Fibroblast of mammary gland (primary cell): ENCODE data around the gene CORO1C.
"Not testable (repeated sequence)": the region's sequence is repeated elsewhere in the genome, so short reads cannot be mapped to it uniquely, and the experiment has no call there.

Experiments
- DNase-seq: peaks from one replicate; pipeline ENCODE4 v3.0.0-alpha.2; 2010; ENCODE audit warnings: low read depth
- H3K4me3 ChIP-seq: 2 replicates; pipeline ENCODE4 v1.5.1; 2011; ENCODE audit warnings: low read depth, mild to moderate bottlenecking, low read length, moderate library complexity; ENCODE audit not compliant: control insufficient read depth
- CTCF ChIP-seq: conservative IDR thresholded peaks from 2 replicates; pipeline ENCODE4 v1.5.1; 2011; ENCODE audit warnings: low read depth, low read length, inconsistent platforms; ENCODE audit not compliant: control insufficient read depth, insufficient read depth

CORO1C gene

DNA sequence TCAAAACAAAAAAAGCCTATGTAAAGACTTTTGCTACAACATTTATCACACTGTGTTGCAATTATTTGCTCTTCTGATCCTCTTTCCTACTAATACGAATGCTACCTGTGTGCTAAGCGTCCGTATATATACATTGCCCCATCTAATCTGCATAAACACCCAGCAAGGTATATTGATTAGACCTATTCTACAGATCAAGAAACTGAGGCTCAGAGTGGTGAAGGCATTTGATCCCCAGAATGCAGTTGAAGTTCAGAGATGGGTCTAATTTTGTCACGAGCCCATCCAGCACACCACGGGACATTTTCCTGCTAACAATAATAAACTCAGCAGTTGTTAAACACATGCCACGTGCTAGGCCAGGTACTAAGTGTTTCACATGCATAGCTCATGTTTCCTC is 25.1 kb upstream of the CORO1C start:
- no peak for TF ChIP-seq CTCF
- no peak overlapping the region for H3K4me3 ChIP-seq
- DNase-seq, result no peak

DNA sequence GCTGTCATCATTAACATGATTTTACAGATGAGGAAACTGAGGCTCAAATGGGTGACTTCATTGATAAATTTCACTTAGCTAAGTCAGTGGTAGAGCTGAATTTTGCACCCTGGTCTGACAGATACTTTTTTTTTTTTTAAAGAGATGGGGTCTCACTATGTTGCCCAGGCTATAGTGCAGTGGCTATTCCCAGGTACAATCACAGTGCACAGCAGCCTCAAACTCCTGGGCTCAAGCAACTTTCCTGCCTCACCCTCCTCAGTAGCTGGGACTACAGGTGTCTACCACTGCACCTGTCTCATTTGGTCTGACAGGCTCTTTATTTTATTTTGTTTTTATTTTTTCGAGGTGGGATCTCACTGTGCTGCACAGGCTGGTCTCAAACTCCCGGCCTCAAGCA is 24.2 kb upstream of the CORO1C start:
- DNase-seq, result no peak
- H3K4me3 ChIP-seq, result no peak overlapping the region
- TF ChIP-seq CTCF, result no peak

GRCh38 chr12:108753976-108754375 is 22.7 kb upstream of the CORO1C start:
- no peak overlapping the region for H3K4me3 ChIP-seq
- no peak for DNase-seq
- no peak for TF ChIP-seq CTCF

GRCh38 chr12:108752387-108752786 is 21.1 kb upstream of the CORO1C start:
- no peak overlapping the region for H3K4me3 ChIP-seq
- no peak for DNase-seq
- TF ChIP-seq CTCF, result no peak

DNA sequence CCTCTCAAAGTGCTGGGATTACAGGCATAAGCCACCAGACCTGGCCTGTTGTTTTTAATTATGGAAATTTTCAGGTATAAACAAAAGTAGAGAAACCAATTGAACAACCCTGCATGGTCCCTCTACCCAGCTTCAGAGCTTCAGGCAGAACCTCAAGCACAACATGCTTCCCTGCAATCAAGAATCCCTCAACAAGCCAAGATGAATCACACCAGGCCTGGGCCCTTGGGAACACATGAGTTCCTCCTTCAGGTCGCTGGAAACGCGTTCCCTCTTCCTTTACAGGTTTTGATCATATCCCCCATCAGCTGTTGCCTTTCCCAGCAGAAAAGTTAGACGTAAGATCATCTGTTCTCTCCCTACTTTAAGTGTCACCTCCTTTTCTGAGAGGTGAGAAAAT is 20.5 kb upstream of the CORO1C start:
- no peak for TF ChIP-seq CTCF
- no peak overlapping the region for H3K4me3 ChIP-seq
- DNase-seq, result peak; percentile 67

- H3K4me3 ChIP-seq, DNase-seq: not testable (repeated sequence)
Measured at GRCh38 chr12:108751003-108751402, 19.7 kb upstream of the CORO1C start.

GRCh38 chr12:108750526-108750925 is 19.2 kb upstream of the CORO1C start:
- DNase-seq, result peak; percentile 41
- no peak overlapping the region for H3K4me3 ChIP-seq
- no peak for TF ChIP-seq CTCF
